AG08396 (cell line): ENCODE results near the gene DMD.

Experiments used
- DNase-seq: peaks from one replicate; pipeline ENCODE4 v3.0.0; 2012; ENCODE audit warnings: low spot score, mixed read lengths

DMD gene

GRCh38 chrX:31178064-31178768 is 2033.1 kb downstream of the DMD start:
- DNase-seq = no peak

- no peak for DNase-seq
These were observed 2040.6 kb downstream of the DMD start for GRCh38 chrX:31170792-31171191.

- no peak for DNase-seq
These were observed 2042.8 kb downstream of the DMD start for GRCh38 chrX:31168551-31168950.

GRCh38 chrX:31166832-31167231 is 2044.5 kb downstream of the DMD start:
- DNase-seq = no peak

DNA sequence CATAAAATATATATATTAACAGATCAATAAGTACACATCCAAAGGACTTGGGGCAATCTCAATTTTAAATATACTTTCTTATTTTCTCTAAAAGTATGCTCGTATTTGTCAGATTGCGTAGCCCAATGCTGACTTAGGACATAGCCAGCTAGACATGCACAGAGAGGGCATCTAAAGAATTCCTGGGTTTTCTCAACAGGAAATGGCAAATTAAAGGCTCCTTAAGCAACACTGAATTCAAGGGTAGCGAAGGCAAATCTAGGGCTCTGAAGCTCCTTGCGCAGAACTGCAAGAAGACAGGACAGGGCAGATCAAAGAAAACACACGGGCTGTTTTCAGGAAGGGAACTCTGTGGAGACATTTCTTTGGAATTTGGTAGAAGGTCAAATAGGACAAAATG is 2044.9 kb downstream of the DMD start:
- no peak for DNase-seq

- no peak for DNase-seq
These were observed 2045.9 kb downstream of the DMD start for GRCh38 chrX:31165241-31166035.

DNA sequence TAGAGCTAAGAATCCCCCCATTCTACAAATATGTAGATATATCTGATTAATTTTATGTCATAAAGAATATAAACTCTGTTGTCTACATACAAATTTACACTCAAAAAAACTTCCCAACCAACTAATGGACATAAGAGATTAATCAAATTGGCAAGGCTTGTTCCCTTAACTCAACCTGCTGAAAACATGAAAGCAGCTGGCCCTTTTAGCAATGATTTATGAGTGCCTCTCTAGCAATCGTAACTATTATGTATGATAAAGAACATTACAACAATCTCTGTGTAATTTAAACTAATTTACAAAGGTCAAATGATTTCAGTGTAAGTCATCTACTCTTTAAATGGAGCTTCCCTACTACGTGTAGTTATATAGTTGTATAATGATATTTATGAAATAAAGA is 2056.4 kb downstream of the DMD start:
- no peak for DNase-seq

DNA sequence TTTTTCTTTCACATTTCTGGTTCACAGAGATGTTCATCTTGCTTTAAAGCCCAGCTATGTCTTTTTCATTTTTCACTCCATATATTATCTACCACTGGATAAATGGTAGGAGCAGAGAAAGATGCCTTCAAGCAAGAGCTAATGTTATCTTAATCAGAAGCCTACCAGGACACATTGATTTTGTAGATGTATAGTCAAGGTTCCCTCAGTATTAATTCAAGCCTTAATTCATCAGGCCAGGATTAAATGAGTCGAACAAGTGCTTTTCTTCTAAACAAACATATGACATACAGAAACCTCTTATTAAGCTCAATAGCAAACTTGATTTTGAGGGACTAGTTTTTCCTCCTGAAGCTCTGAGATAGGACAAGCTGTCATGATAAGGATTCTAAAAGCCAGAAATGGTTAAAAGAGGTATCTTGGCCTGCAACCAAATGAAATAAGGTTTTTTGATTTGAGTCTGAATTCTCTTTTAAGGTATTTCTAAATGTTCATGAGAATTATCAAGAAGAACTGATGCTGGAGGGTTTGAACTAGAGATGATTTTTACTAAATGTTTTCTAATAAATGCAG is 2057.8 kb downstream of the DMD start:
- no peak for DNase-seq

- no peak for DNase-seq
These were observed 2064.2 kb downstream of the DMD start for GRCh38 chrX:31147175-31147574.

GRCh38 chrX:31139961-31140360 is 2071.4 kb downstream of the DMD start:
- no peak for DNase-seq

- DNase-seq = no peak
These were observed 2073.2 kb downstream of the DMD start for GRCh38 chrX:31138124-31138523.

DNA sequence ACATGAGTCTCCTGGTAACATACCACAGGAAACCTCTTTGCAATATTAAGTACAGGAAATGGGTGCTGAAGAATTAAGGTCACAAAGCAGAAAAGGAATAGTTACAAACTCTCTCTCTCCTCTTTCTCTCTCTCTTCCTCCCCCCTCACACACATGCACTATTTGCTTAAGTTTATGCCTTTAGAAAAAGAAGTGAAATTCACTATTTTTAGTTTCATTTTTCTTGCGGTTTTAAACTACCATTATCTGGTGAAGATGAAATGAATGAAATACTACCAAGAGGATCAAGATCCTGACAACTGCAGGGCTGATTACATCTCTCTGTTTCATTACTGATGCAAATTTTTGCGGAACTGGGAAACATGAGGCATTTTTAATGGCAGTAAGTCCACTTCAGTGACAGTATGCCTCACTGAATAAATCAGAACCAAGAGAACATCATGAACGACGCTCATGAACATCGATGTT is 2075.2 kb downstream of the DMD start:
- DNase-seq = no peak

GRCh38 chrX:31132821-31133241 is 2078.5 kb downstream of the DMD start:
- no peak for DNase-seq

DNA sequence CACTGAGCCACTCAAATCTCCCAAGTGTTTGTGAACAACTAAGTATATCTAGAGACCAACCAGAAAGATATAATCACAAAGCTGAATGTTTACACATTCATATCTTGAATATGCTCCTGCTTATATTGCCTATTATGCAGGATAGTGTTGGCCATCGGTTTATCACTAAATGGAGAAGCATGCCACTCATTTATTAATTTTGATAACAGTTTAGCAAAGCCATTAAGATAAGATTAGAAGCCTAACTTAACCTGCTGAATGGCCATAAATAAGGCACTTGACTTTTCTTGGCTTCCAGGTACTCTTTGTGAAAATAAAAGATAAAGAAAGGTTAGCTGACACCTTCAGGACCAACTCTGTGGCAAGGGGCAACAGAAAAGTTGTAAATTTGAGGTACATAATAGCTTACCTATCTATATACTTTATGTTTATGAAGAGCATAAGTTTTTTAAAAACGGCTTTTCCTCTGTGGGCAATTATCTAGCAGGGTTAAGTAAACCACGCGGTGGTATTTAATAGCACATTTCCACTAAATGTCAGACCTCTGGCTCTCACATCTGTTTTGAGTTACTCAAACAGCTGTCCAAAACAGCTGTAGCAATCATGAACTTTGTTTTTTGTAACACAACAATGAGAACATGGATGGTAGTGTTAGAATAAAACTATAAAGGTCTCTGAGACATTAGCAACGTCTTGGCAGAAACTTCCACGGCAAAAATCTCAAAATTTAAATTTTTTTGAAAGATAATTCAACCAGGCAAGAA is 2080.7 kb downstream of the DMD start:
- DNase-seq = no peak

GRCh38 chrX:31128855-31129254 is 2082.5 kb downstream of the DMD start:
- no peak for DNase-seq

DNA sequence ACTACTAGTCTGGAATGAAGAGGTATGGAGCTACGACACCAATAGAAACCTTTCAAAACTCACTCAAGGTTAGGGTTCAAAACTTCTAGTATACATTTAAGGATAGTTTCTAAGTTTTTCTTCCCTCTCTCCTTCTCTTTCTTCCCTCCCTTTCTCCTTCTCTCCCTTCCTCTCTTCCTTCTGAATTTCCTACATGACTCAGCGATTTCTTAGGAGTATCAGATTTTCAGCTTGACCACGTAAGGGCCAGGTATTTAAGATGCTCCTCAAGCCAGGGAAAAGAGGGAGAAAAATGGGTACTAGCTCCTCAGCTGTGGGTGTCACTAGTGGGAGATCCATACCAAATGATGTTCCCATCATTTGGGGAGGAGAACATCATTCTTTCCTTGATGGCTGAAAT is 2083.6 kb downstream of the DMD start:
- no peak for DNase-seq

GRCh38 chrX:31126205-31126604 is 2085.1 kb downstream of the DMD start:
- peak; percentile 20 for DNase-seq

- no peak for DNase-seq
These were observed 2086.8 kb downstream of the DMD start for GRCh38 chrX:31124536-31124935.

DNA sequence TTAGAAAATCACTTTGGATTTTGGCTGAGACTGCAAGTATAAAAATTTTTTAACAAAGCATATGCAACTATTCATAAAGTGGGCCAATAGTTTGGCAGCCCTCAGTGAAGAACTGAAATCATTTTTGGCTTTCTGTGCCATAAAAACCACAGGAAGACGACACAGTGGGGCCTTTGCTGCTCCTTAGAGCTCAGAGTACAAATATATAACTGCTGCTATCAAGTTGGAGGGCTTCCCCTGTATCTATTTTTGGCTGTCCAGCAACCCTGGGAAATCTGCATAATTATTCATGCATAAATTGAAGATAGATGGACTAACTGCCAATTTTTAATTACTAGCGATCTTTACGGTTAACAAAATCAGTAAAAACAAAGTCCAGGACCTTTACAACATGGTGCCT is 2088.0 kb downstream of the DMD start:
- no peak for DNase-seq

- DNase-seq = no peak
These were observed 2094.1 kb downstream of the DMD start for GRCh38 chrX:31117266-31117665.

GRCh38 chrX:31115398-31115797 is 2096.0 kb downstream of the DMD start:
- no peak for DNase-seq

DNA sequence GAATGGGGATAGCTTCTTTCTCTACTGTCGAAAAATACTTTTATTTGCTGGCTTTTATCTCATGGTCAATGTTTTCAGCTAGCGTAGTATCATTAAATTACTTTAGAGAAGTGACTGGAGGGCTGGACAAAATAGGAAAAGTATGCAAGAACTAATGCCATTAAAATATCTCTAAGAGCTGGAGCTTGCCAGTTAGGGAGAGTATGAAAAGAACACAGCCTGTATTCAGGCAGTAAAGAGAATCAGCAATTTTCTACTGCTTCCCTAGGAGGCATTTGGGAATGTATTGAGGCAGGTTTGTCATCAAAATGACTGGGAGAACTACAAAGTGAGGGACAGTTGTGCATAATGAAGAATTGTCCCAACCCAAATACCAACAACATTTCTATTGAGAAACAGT is 2096.5 kb downstream of the DMD start:
- DNase-seq = no peak
